Stimulated activated CD4-positive, alpha-beta T cell treated with anti-CD3 and anti-CD28 coated beads, Interleukin-15, amount 100 ng/mL, for 48 hours (primary cell): ENCODE data around the gene GJD4.

Experiments used
- DNase-seq, 2 donors: peaks; one replicate each; pipeline ENCODE4 v3.0.0-alpha.2; 2020; ENCODE audit warnings: low read depth in 2 of 2

GJD4 gene

GRCh38 chr10:35579116-35579515, 26.0 kb upstream of the GJD4 start:
- no peak for DNase-seq

- no peak for DNase-seq
Observed at GRCh38 chr10:35579726-35580422, 25.3 kb upstream of the GJD4 start.

- DNase-seq = no peak
Observed at GRCh38 chr10:35580423-35580770, 24.7 kb upstream of the GJD4 start.

GRCh38 chr10:35581655-35582054, 23.5 kb upstream of the GJD4 start:
- no peak for DNase-seq

GRCh38 chr10:35584946-35585345, 20.2 kb upstream of the GJD4 start:
- DNase-seq = no peak

GRCh38 chr10:35585356-35585755, 19.8 kb upstream of the GJD4 start:
- no peak for DNase-seq

GRCh38 chr10:35585903-35586535, 19.1 kb upstream of the GJD4 start:
- no peak for DNase-seq

- no peak for DNase-seq
Observed at GRCh38 chr10:35588836-35589235, 16.3 kb upstream of the GJD4 start.

GRCh38 chr10:35592441-35592840, 12.7 kb upstream of the GJD4 start:
- DNase-seq = no peak

GRCh38 chr10:35594115-35595079, 10.7 kb upstream of the GJD4 start:
- DNase-seq = no peak

GRCh38 chr10:35595106-35595505, 10.0 kb upstream of the GJD4 start:
- DNase-seq = no peak

GRCh38 chr10:35598379-35598778, 6.8 kb upstream of the GJD4 start:
- DNase-seq = no peak

GRCh38 chr10:35600193-35600592, 4.9 kb upstream of the GJD4 start:
- no peak for DNase-seq

GRCh38 chr10:35606430-35606829, 1.3 kb downstream of the GJD4 start:
- no peak for DNase-seq

- no peak for DNase-seq
Observed at GRCh38 chr10:35607475-35608327, 2.6 kb downstream of the GJD4 start.

- no peak for DNase-seq
Observed at GRCh38 chr10:35608328-35608672, 3.2 kb downstream of the GJD4 start.

GRCh38 chr10:35611750-35612149, 6.6 kb downstream of the GJD4 start:
- DNase-seq = no peak

- no peak for DNase-seq
Observed at GRCh38 chr10:35612385-35613106, 7.4 kb downstream of the GJD4 start.

GRCh38 chr10:35613107-35613440, 7.9 kb downstream of the GJD4 start:
- DNase-seq = no peak

GRCh38 chr10:35613597-35614226, 8.6 kb downstream of the GJD4 start:
- DNase-seq = no peak

- DNase-seq = no peak
Observed at GRCh38 chr10:35614312-35614711, 9.2 kb downstream of the GJD4 start.
